GM23338 (cell line): Measurements from ENCODE around the gene UBA6.

ENCODE experiments used
- CREB1 ChIP-seq: fragments of 250-450 bp; sonication (Bioruptor Pico); IDR thresholded peaks from 2 replicates; pipeline ENCODE4 v1.5.0; 2020; ENCODE audit warnings: low read depth, mild to moderate bottlenecking, moderate library complexity
- EZH2 ChIP-seq: fragments of 200-600 bp; sonication (generic); IDR thresholded peaks from one replicate; pipeline ENCODE4 v1.8.0; 2017; ENCODE audit warnings: antibody characterized with exemption, mild to moderate bottlenecking, low read depth; ENCODE audit not compliant: unreplicated experiment
- EZH2phosphoT487 ChIP-seq: fragments of 200-600 bp; sonication (generic); IDR thresholded peaks from one replicate; pipeline ENCODE4 v1.8.1; 2018; ENCODE audit warnings: antibody characterized with exemption; ENCODE audit not compliant: unreplicated experiment
- NANOG ChIP-seq: IDR thresholded peaks from 2 replicates; pipeline ENCODE4 v1.6.1; 2016; ENCODE audit warnings: antibody characterized with exemption, borderline replicate concordance
- POLR2AphosphoS5 ChIP-seq: IDR thresholded peaks from 2 replicates; pipeline ENCODE4 v1.6.1; 2016; ENCODE audit warnings: antibody characterized with exemption, low read depth
- ZNF114 ChIP-seq: fragments of 250-450 bp; sonication (Bioruptor Pico); IDR thresholded peaks from 2 replicates; pipeline ENCODE4 v1.5.0; 2020; ENCODE audit warnings: mild to moderate bottlenecking, moderate library complexity
- TF ChIP-seq, protein P1 (sequence below), 2 experiments: fragments of 200-600 bp in 1 of 2; sonication (generic) in 1 of 2; conservative IDR thresholded peaks; 2 replicates each; pipeline versions ENCODE4 v1.5.1 to v1.6.1; 2016 to 2017; ENCODE audit warnings: antibody characterized with exemption in 2 of 2, low read depth in 2 of 2, mild to moderate bottlenecking in 2 of 2, moderate library complexity in 1 of 2
- TF ChIP-seq, protein P2 (sequence below): IDR thresholded peaks from 2 replicates; pipeline ENCODE4 v1.6.1; 2016; ENCODE audit warnings: antibody characterized with exemption

DNA sequence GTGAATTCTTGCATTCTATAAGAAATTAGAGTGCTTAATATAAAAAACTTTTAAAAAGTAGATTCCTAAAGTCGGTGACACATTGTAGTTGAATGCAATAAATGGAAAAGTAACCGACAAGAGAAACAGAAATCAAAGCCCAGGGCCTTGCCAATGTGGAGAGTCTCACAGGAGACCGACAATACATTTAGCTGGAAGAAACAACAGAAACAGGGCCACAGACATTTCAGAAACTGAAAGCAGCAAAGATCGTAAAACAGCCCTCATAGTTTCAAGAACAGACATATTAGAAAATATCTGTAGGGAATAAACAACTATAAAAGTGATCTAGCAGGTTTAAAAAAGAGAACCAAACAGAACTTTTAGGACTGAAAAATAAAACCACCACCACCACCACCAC, 92.9 kb downstream of the UBA6 start:
- TF ChIP-seq EZH2phosphoT487 (no peak), ZNF114 (no peak), CREB1 (no peak), NANOG (no peak), POLR2AphosphoS5 (no peak), EZH2 (no peak)
- TF ChIP-seq, protein P1, sequence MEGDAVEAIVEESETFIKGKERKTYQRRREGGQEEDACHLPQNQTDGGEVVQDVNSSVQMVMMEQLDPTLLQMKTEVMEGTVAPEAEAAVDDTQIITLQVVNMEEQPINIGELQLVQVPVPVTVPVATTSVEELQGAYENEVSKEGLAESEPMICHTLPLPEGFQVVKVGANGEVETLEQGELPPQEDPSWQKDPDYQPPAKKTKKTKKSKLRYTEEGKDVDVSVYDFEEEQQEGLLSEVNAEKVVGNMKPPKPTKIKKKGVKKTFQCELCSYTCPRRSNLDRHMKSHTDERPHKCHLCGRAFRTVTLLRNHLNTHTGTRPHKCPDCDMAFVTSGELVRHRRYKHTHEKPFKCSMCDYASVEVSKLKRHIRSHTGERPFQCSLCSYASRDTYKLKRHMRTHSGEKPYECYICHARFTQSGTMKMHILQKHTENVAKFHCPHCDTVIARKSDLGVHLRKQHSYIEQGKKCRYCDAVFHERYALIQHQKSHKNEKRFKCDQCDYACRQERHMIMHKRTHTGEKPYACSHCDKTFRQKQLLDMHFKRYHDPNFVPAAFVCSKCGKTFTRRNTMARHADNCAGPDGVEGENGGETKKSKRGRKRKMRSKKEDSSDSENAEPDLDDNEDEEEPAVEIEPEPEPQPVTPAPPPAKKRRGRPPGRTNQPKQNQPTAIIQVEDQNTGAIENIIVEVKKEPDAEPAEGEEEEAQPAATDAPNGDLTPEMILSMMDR (conservative IDR thresholded peaks at IDR 0.05; ENCODE audit: low read depth in 2 of 2): no peak
- TF ChIP-seq, protein P2, sequence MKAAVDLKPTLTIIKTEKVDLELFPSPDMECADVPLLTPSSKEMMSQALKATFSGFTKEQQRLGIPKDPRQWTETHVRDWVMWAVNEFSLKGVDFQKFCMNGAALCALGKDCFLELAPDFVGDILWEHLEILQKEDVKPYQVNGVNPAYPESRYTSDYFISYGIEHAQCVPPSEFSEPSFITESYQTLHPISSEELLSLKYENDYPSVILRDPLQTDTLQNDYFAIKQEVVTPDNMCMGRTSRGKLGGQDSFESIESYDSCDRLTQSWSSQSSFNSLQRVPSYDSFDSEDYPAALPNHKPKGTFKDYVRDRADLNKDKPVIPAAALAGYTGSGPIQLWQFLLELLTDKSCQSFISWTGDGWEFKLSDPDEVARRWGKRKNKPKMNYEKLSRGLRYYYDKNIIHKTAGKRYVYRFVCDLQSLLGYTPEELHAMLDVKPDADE: no peak
